ENCODE results near the gene MYO5B. TPM values are rescaled to one million over a fixed set of nuclear protein-coding genes. Genes with fewer than 3 reads are reported as not detected.

The MYO5B gene
- total RNA-seq, 1 experiment from 2014 or later = 56.7 TPM

GRCh38 chr18:50203801-50204604 is 9.1 kb upstream of the MYO5B start:
- intact Hi-C loops (cut with micrococcal nuclease; ENCODE audit: unreplicated experiment) = loop anchor here (2.0 to 10.0 kb wide), 2 partner anchors 193 to 259 kb away; no protein-coding TSS in a partner anchor
- peak; percentile 73 for TF ChIP-seq CTCF (IDR thresholded peaks at IDR 0.05; ENCODE audit: unreplicated experiment)
- Mint-ChIP-seq H3K9me3 (ENCODE audit: low read depth, unreplicated experiment) (no peaks in the 10 kb centered on the region), H3K27ac (ENCODE audit: unreplicated experiment) (no peak overlapping the region), H3K36me3 (ENCODE audit: insufficient read depth, unreplicated experiment) (no peaks in the 10 kb centered on the region), H3K4me1 (ENCODE audit: low read depth, unreplicated experiment) (peaks cover 13% of the 10 kb centered on the region), H3K4me3 (ENCODE audit: low read depth, unreplicated experiment) (no peak overlapping the region), H3K27me3 (ENCODE audit: unreplicated experiment) (peaks cover 2% of the 10 kb centered on the region)
- CTCF ChIA-PET = interaction anchor here (0.6 to 3.0 kb wide), 13 partner anchors 9 to 345 kb away, joined by 3 to 9 read pairs (median 4); partner anchors contain the start of genes MBD1 and MYO5B
- BruUV-seq (replicated peaks) = no TSS peak
- DNase-seq = peak; percentile 72

- Mint-ChIP-seq H3K27ac (ENCODE audit: unreplicated experiment) (no peak overlapping the region), H3K36me3 (ENCODE audit: insufficient read depth, unreplicated experiment) (no peaks in the 10 kb centered on the region), H3K4me1 (ENCODE audit: low read depth, unreplicated experiment) (peaks cover 13% of the 10 kb centered on the region), H3K4me3 (ENCODE audit: low read depth, unreplicated experiment) (no peak overlapping the region), H3K9me3 (ENCODE audit: low read depth, unreplicated experiment) (no peaks in the 10 kb centered on the region), H3K27me3 (ENCODE audit: unreplicated experiment) (peaks cover 6% of the 10 kb centered on the region)
- no peak for TF ChIP-seq CTCF (IDR thresholded peaks at IDR 0.05; ENCODE audit: unreplicated experiment)
- DNase-seq = no peak
- intact Hi-C loops (cut with micrococcal nuclease; ENCODE audit: unreplicated experiment) = loop anchor here (10.0 kb wide), 1 partner anchor 257 kb away; no protein-coding TSS in a partner anchor
- BruUV-seq (replicated peaks) = no TSS peak
- CTCF ChIA-PET = interaction anchor here (3.0 kb wide), 1 partner anchor 190 kb away, joined by 9 read pairs; no protein-coding TSS in a partner anchor
Measured at GRCh38 chr18:50201476-50202018, 6.6 kb upstream of the MYO5B start.

GRCh38 chr18:50199921-50200320 is 5.0 kb upstream of the MYO5B start:
- TF ChIP-seq CTCF (IDR thresholded peaks at IDR 0.05; ENCODE audit: unreplicated experiment) = no peak
- H3K36me3 Mint-ChIP-seq (ENCODE audit: insufficient read depth, unreplicated experiment) = peaks cover 7% of the 10 kb centered on the region
- H3K4me3 Mint-ChIP-seq (ENCODE audit: low read depth, unreplicated experiment) = no peak overlapping the region
- intact Hi-C loops (cut with micrococcal nuclease; ENCODE audit: unreplicated experiment) = loop anchor here (10.0 kb wide), 1 partner anchor 255 kb away; no protein-coding TSS in a partner anchor
- peaks cover 13% of the 10 kb centered on the region for H3K27me3 Mint-ChIP-seq (ENCODE audit: unreplicated experiment)
- BruUV-seq (replicated peaks) = no TSS peak
- peaks cover 22% of the 10 kb centered on the region for H3K4me1 Mint-ChIP-seq (ENCODE audit: low read depth, unreplicated experiment)
- H3K27ac Mint-ChIP-seq (ENCODE audit: unreplicated experiment) = no peak overlapping the region
- DNase-seq = no peak
- H3K9me3 Mint-ChIP-seq (ENCODE audit: low read depth, unreplicated experiment) = no peaks in the 10 kb centered on the region
- CTCF ChIA-PET = no interaction called here

GRCh38 chr18:50199346-50199855 is 4.5 kb upstream of the MYO5B start:
- BruUV-seq (replicated peaks) = no TSS peak
- TF ChIP-seq CTCF (IDR thresholded peaks at IDR 0.05; ENCODE audit: unreplicated experiment) = no peak
- intact Hi-C loops (cut with micrococcal nuclease; ENCODE audit: unreplicated experiment) = no loop called here
- CTCF ChIA-PET = no interaction called here
- Mint-ChIP-seq H3K4me1 (ENCODE audit: low read depth, unreplicated experiment) (peaks cover 17% of the 10 kb centered on the region), H3K4me3 (ENCODE audit: low read depth, unreplicated experiment) (no peak overlapping the region), H3K9me3 (ENCODE audit: low read depth, unreplicated experiment) (no peaks in the 10 kb centered on the region), H3K27ac (ENCODE audit: unreplicated experiment) (no peak overlapping the region), H3K36me3 (ENCODE audit: insufficient read depth, unreplicated experiment) (peaks cover 10% of the 10 kb centered on the region), H3K27me3 (ENCODE audit: unreplicated experiment) (peaks cover 13% of the 10 kb centered on the region)
- DNase-seq = no peak
